Effector memory CD8-positive, alpha-beta T cell (primary cell): ENCODE data around the gene TEX261.
"Not testable (repeated sequence)": the region's sequence is repeated elsewhere in the genome, so short reads cannot be mapped to it uniquely, and the experiment has no call there.

ENCODE experiments used
- ATAC-seq: fragments of 150-1000 bp; cut with Tn5 transposase; replicated peaks from 2 replicates; pipeline ENCODE4 v1.10.0; 2021; ENCODE audit warnings: mild to moderate bottlenecking, moderate library complexity
- DNase-seq, 3 experiments: peaks; one replicate each; pipeline ENCODE4 v3.0.0; 2021
- H3K27ac Mint-ChIP-seq, 2 donors: one replicate each; pipeline ENCODE4 v1.8.0; 2022; ENCODE audit warnings: mild to moderate bottlenecking in 2 of 2, mixed read lengths in 2 of 2, moderate library complexity in 2 of 2
- H3K27me3 Mint-ChIP-seq, 2 donors: one replicate each; pipeline ENCODE4 v1.8.0; 2022; ENCODE audit warnings: mixed read lengths in 2 of 2
- H3K36me3 Mint-ChIP-seq: one replicate; pipeline ENCODE4 v1.8.0; 2022; ENCODE audit warnings: mild to moderate bottlenecking, moderate library complexity, mixed read lengths; ENCODE audit not compliant: insufficient read depth
- H3K4me1 Mint-ChIP-seq, 2 donors: one replicate each; pipeline ENCODE4 v1.8.0; 2022; ENCODE audit warnings: low read depth in 2 of 2, mixed read lengths in 2 of 2
- H3K4me3 Mint-ChIP-seq, 2 donors: one replicate each; pipeline ENCODE4 v1.8.0; 2022; ENCODE audit warnings: mild to moderate bottlenecking in 2 of 2, mixed read lengths in 2 of 2, moderate library complexity in 2 of 2
- H3K9me3 Mint-ChIP-seq, 2 donors: one replicate each; pipeline ENCODE4 v1.8.0; 2022; ENCODE audit warnings: mixed read lengths in 2 of 2

TEX261 gene

DNA sequence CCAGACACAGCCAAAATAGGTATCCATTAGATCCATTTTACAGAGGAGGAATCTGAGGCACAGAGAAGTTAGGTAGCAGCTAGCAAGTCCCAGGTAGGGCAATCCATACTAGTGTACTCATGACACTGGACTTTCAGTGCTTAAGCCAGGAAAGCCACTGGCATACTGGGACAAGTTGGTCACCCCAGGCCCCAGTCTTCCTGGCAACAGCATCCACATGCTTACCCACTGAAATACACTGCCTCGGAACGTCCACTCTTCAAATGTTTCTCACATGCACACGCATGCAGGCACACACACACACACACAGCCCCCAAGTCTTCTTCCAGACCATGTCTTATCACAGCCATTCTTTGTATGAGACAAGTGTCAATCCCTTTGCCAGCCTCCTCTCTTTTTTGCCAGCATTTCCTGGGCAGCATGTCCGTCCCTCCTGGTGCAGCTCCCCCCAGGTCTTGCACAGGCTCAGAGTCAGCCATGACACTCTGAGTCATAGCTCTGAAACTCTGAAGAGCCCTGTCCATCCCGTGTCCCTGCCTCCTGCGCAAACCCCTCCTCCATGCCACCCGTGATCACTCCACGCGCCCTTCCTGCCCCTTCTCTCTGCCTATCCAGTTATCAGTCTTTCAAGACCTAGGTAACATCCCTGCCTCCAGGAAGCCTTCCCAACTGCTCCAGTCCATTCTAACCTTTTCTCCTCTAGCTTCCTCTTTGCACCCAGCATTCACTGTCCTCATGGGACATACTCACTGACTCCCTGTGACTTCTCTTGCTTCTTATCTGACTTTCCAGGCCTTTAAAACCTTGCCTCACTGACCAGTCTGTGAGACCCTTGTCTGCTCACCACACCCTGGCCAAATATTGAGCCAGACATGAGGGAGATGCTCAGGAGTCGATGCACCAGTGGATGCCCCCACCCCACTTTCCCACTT is 10.9 kb upstream of the TEX261 start:
- peaks cover 0 to 8% of the 10 kb centered on the region in 2 donors for H3K4me1 Mint-ChIP-seq
- peaks cover 16 to 68% of the 10 kb centered on the region in 2 donors for H3K27me3 Mint-ChIP-seq
- DNase-seq (no peak), ATAC-seq (no peak)
- H3K9me3 Mint-ChIP-seq, result no peaks in the 10 kb centered on the region
- H3K27ac Mint-ChIP-seq, result no peak overlapping the region
- no peak overlapping the region for H3K4me3 Mint-ChIP-seq
- H3K36me3 Mint-ChIP-seq, result no peaks in the 10 kb centered on the region

- no peak overlapping the region for H3K27ac Mint-ChIP-seq
- ATAC-seq (no peak), DNase-seq (no peak)
- H3K4me1 Mint-ChIP-seq, result peaks cover 0 to 8% of the 10 kb centered on the region in 2 donors
- peaks cover 9 to 61% of the 10 kb centered on the region in 2 donors for H3K27me3 Mint-ChIP-seq
- H3K36me3 Mint-ChIP-seq, result no peaks in the 10 kb centered on the region
- no peaks in the 10 kb centered on the region for H3K9me3 Mint-ChIP-seq
- no peak overlapping the region for H3K4me3 Mint-ChIP-seq
These were observed 10.2 kb upstream of the TEX261 start for GRCh38 chr2:71004857-71005256.

- Mint-ChIP-seq H3K27ac (no peak overlapping the region), H3K36me3 (no peaks in the 10 kb centered on the region), H3K4me3 (no peak overlapping the region), H3K4me1 (peaks cover 0 to 8% of the 10 kb centered on the region in 2 donors), H3K9me3 (no peaks in the 10 kb centered on the region), H3K27me3 (peaks cover 5 to 54% of the 10 kb centered on the region in 2 donors)
- no peak for DNase-seq
- ATAC-seq, result no peak
These were observed 9.5 kb upstream of the TEX261 start for GRCh38 chr2:71003966-71004755.

DNA sequence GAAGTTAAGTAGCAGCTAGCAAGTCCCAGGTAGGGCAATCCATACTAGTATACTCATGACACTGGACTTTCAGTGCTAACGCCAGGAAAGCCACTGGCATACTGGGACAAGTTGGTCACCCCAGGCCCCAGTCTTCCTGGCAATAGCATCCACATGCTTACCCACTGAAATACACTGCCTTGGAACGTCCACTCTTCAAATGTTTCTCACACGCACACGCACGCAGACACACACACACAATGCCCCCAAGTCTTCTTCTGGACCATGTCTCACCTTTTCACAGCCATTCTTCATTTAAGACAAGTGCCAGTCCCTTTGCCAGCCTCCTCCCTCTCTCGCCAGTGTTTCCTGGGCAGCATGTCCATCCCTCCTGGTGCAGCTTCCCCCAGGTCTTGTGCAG is 8.7 kb upstream of the TEX261 start:
- Mint-ChIP-seq H3K27ac (no peak overlapping the region), H3K4me1 (peaks cover 0 to 8% of the 10 kb centered on the region in 2 donors), H3K36me3 (no peaks in the 10 kb centered on the region), H3K4me3 (no peak overlapping the region), H3K9me3 (no peaks in the 10 kb centered on the region), H3K27me3 (peaks cover 5 to 47% of the 10 kb centered on the region in 2 donors)
- ATAC-seq (no peak), DNase-seq (no peak)

GRCh38 chr2:71001981-71002570 is 7.4 kb upstream of the TEX261 start:
- DNase-seq (no peak), ATAC-seq (no peak)
- Mint-ChIP-seq H3K4me3 (peak overlapping the region; percentile 17 to 27), H3K9me3 (no peaks in the 10 kb centered on the region), H3K27me3 (peaks cover 5 to 37% of the 10 kb centered on the region in 2 donors), H3K36me3 (no peaks in the 10 kb centered on the region), H3K4me1 (peaks cover 0 to 8% of the 10 kb centered on the region in 2 donors), H3K27ac (no peak overlapping the region)

GRCh38 chr2:71001592-71001927 is 6.9 kb upstream of the TEX261 start:
- ATAC-seq (no peak), DNase-seq (no peak)
- Mint-ChIP-seq H3K27me3 (peaks cover 5 to 35% of the 10 kb centered on the region in 2 donors), H3K4me3 (peak overlapping the region; percentile 17 to 27), H3K36me3 (no peaks in the 10 kb centered on the region), H3K9me3 (no peaks in the 10 kb centered on the region), H3K4me1 (peaks cover 0 to 8% of the 10 kb centered on the region in 2 donors), H3K27ac (peak overlapping the region in 1 of 2 donors; percentile 35)

DNA sequence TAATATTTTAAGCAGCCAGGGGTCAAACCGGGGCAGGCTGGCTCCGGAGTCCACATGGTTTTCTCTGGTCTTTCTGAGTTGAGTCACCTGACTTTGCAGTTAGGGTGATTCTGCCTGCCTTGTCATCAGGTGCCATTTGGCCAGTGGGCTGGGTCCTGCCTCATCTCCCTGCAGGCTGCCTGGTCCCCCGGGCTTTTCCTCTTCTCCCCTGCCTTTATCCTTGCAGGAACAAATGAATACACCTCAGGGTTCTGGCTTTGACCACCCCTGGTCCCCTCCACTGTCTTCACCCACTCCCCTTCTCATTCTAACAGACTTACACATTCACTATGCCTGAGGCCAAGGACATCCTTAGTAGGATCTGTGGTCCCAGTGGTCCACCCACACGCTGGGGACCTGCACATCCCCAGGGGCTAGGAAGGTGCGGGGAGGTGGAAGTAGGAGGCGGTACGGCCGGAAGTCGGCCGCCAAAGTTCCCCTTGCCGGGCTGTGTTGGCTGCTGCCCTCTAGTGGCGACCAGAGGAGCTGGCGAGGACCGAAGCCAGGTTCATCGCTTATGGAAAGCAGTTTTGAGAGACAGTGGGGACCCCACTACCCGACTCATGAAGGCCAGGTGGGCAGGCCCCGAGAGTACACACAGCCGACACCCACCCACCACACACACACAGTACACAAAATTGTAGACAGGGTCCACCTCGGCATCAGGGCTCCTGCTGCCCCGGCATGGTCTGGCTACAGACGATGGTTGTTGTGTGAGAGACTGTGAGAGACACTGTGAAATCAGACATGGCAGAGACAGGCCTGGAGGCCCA is 6.3 kb upstream of the TEX261 start:
- Mint-ChIP-seq H3K4me3 (peak overlapping the region; percentile 68 to 76), H3K9me3 (no peaks in the 10 kb centered on the region), H3K27ac (peak overlapping the region in 1 of 2 donors; percentile 35), H3K4me1 (peaks cover under 1 to 8% of the 10 kb centered on the region in 2 donors), H3K27me3 (peaks cover 5 to 29% of the 10 kb centered on the region in 2 donors), H3K36me3 (no peaks in the 10 kb centered on the region)
- peak; percentile 99 for ATAC-seq
- DNase-seq, result peak; percentile 75 to 79 (median 77)

GRCh38 chr2:70999931-71000330 is 5.3 kb upstream of the TEX261 start:
- not testable (repeated sequence) for H3K9me3 Mint-ChIP-seq, DNase-seq, H3K27ac Mint-ChIP-seq, ATAC-seq, H3K4me3 Mint-ChIP-seq, H3K36me3 Mint-ChIP-seq
- H3K4me1 Mint-ChIP-seq, result peaks cover 7 to 13% of the 10 kb centered on the region in 2 donors
- peaks cover 0 to 18% of the 10 kb centered on the region in 2 donors for H3K27me3 Mint-ChIP-seq

- Mint-ChIP-seq H3K27ac (no peak overlapping the region), H3K36me3 (no peaks in the 10 kb centered on the region)
- ATAC-seq, result no peak
These were observed 4.7 kb upstream of the TEX261 start for GRCh38 chr2:70999362-70999761.

GRCh38 chr2:70998885-70999284 is 4.2 kb upstream of the TEX261 start:
- H3K4me1 Mint-ChIP-seq, result peaks cover 10 to 16% of the 10 kb centered on the region in 2 donors
- H3K27ac Mint-ChIP-seq, H3K36me3 Mint-ChIP-seq, H3K27me3 Mint-ChIP-seq, DNase-seq, H3K9me3 Mint-ChIP-seq, H3K4me3 Mint-ChIP-seq, ATAC-seq: not testable (repeated sequence)

More at GRCh38 chr2:70999362-70999761, 4.7 kb upstream of the TEX261 start:
- Mint-ChIP-seq H3K9me3 (no peaks in the 10 kb centered on the region), H3K27me3 (peaks cover 0 to 13% of the 10 kb centered on the region in 2 donors), H3K4me1 (peaks cover 7 to 13% of the 10 kb centered on the region in 2 donors), H3K4me3 (no peak overlapping the region)
- no peak for DNase-seq

GRCh38 chr2:70995426-70995729 is 705 bp upstream of the TEX261 start:
- H3K4me1 Mint-ChIP-seq, result peaks cover 27 to 34% of the 10 kb centered on the region in 2 donors
- H3K4me3 Mint-ChIP-seq, result peak overlapping the region; percentile 85 to 87
- H3K27ac Mint-ChIP-seq, result peak overlapping the region; percentile 51 to 67
- H3K27me3 Mint-ChIP-seq, result no peaks in the 10 kb centered on the region
- ATAC-seq (peak; percentile 53), DNase-seq (peak; percentile 42 to 48 (median 44))
- H3K36me3 Mint-ChIP-seq, result peaks cover 19% of the 10 kb centered on the region
- H3K9me3 Mint-ChIP-seq, result no peaks in the 10 kb centered on the region

- DNase-seq (peak in 2 of 3 experiments; percentile 15 to 31), ATAC-seq (peak; percentile 21)
- Mint-ChIP-seq H3K27ac (peak overlapping the region; percentile 74 to 95), H3K27me3 (no peaks in the 10 kb centered on the region), H3K4me3 (peak overlapping the region; percentile 87 to 100), H3K36me3 (peaks cover 22% of the 10 kb centered on the region), H3K4me1 (peaks cover 27 to 34% of the 10 kb centered on the region in 2 donors), H3K9me3 (no peaks in the 10 kb centered on the region)
These were observed 519 bp downstream of the TEX261 start for GRCh38 chr2:70994009-70994698.
